PC-3 (cell line): Measurements from ENCODE around the gene MSI2.

Experiments
- CTCF ChIP-seq: fragments of 300-600 bp; sonication (generic); conservative IDR thresholded peaks from 2 replicates; pipeline ENCODE4 v1.5.1; 2017; ENCODE audit warnings: antibody characterized with exemption, low read depth, mild to moderate bottlenecking, low read length
- EZH2 ChIP-seq: fragments of 300-600 bp; sonication (generic); IDR thresholded peaks from one replicate; pipeline ENCODE4 v1.6.1; 2017; ENCODE audit warnings: antibody characterized with exemption, mild to moderate bottlenecking, low read length; ENCODE audit not compliant: unreplicated experiment
- EZH2phosphoT487 ChIP-seq: fragments of 300-600 bp; sonication (generic); IDR thresholded peaks from 2 replicates; pipeline ENCODE4 v1.6.1; 2018; ENCODE audit warnings: mild to moderate bottlenecking, antibody characterized with exemption, low read length, borderline replicate concordance

GRCh38 chr17:57466017-57466471 is 209.7 kb downstream of the MSI2 start:
- TF ChIP-seq CTCF (no peak), EZH2 (no peak), EZH2phosphoT487 (no peak)
